ENCODE measurements around the gene PLEKHM2.

- no peak for TF ChIP-seq CEBPB (IDR thresholded peaks at IDR 0.05)
- no peak for TF ChIP-seq ZBTB7A (IDR thresholded peaks at IDR 0.05; ENCODE audit: low read depth)
- no peak for TF ChIP-seq TCF12 (IDR thresholded peaks at IDR 0.05; ENCODE audit: low read depth)
Observed at GRCh38 chr1:15692121-15692682, 8.1 kb downstream of the PLEKHM2 start.
